Measurements from ENCODE around the gene JAGN1.

DNA sequence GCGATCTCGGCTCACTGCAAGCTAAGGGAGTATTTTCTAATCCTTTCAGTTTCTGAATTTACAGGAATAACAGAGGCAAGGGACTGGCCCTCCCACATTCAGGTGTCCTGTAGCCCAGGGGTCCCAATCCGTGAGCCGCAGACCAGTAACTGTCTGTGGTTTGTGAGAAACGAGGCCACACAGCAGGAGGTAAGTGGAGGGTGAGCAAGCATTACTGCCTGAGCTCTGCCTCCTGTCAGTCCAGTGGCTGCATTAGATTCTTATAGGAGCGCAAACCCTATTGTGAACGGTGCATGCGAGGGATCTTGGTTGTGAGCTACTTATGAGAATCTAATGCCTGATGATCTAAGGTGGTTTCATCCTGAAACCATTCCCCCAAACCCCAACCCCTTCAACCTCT is 21.5 kb downstream of the JAGN1 start:
- TF ChIP-seq, protein P1, sequence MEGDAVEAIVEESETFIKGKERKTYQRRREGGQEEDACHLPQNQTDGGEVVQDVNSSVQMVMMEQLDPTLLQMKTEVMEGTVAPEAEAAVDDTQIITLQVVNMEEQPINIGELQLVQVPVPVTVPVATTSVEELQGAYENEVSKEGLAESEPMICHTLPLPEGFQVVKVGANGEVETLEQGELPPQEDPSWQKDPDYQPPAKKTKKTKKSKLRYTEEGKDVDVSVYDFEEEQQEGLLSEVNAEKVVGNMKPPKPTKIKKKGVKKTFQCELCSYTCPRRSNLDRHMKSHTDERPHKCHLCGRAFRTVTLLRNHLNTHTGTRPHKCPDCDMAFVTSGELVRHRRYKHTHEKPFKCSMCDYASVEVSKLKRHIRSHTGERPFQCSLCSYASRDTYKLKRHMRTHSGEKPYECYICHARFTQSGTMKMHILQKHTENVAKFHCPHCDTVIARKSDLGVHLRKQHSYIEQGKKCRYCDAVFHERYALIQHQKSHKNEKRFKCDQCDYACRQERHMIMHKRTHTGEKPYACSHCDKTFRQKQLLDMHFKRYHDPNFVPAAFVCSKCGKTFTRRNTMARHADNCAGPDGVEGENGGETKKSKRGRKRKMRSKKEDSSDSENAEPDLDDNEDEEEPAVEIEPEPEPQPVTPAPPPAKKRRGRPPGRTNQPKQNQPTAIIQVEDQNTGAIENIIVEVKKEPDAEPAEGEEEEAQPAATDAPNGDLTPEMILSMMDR (IDR thresholded peaks at IDR 0.05): no peak
- TF ChIP-seq EZH2 (IDR thresholded peaks at IDR 0.05): no peak
- TF ChIP-seq EZH2phosphoT487 (IDR thresholded peaks at IDR 0.05): no peak
